Effector memory CD8-positive, alpha-beta T cell (primary cell): Measurements from ENCODE around the gene TBL1Y.

ENCODE experiments used
- ATAC-seq: fragments of 150-1000 bp; cut with Tn5 transposase; replicated peaks from 2 replicates; pipeline ENCODE4 v1.10.0; 2021; ENCODE audit warnings: mild to moderate bottlenecking, moderate library complexity
- DNase-seq, 3 experiments: peaks; one replicate each; pipeline ENCODE4 v3.0.0; 2021
- H3K27ac Mint-ChIP-seq, 2 donors: one replicate each; pipeline ENCODE4 v1.8.0; 2022; ENCODE audit warnings: mild to moderate bottlenecking in 2 of 2, mixed read lengths in 2 of 2, moderate library complexity in 2 of 2
- H3K27me3 Mint-ChIP-seq, 2 donors: one replicate each; pipeline ENCODE4 v1.8.0; 2022; ENCODE audit warnings: mixed read lengths in 2 of 2
- H3K36me3 Mint-ChIP-seq: one replicate; pipeline ENCODE4 v1.8.0; 2022; ENCODE audit warnings: mild to moderate bottlenecking, moderate library complexity, mixed read lengths; ENCODE audit not compliant: insufficient read depth
- H3K4me1 Mint-ChIP-seq, 2 donors: one replicate each; pipeline ENCODE4 v1.8.0; 2022; ENCODE audit warnings: low read depth in 2 of 2, mixed read lengths in 2 of 2
- H3K4me3 Mint-ChIP-seq, 2 donors: one replicate each; pipeline ENCODE4 v1.8.0; 2022; ENCODE audit warnings: mild to moderate bottlenecking in 2 of 2, mixed read lengths in 2 of 2, moderate library complexity in 2 of 2
- H3K9me3 Mint-ChIP-seq, 2 donors: one replicate each; pipeline ENCODE4 v1.8.0; 2022; ENCODE audit warnings: mixed read lengths in 2 of 2

Gene TBL1Y

GRCh38 chrY:7125136-7126056 lies 214.9 kb downstream of the TBL1Y start:
- DNase-seq (no peak), ATAC-seq (no peak)
- Mint-ChIP-seq H3K9me3 (no peaks in the 10 kb centered on the region), H3K36me3 (no peaks in the 10 kb centered on the region), H3K4me3 (no peak overlapping the region), H3K27me3 (no peaks in the 10 kb centered on the region), H3K27ac (peak overlapping the region in 1 of 2 donors; percentile 49), H3K4me1 (peaks cover 2 to 8% of the 10 kb centered on the region in 2 donors)

GRCh38 chrY:7128211-7128610 lies 217.7 kb downstream of the TBL1Y start:
- Mint-ChIP-seq H3K27me3 (no peaks in the 10 kb centered on the region), H3K4me1 (peaks cover 2 to 25% of the 10 kb centered on the region in 2 donors), H3K36me3 (no peaks in the 10 kb centered on the region), H3K4me3 (no peak overlapping the region), H3K9me3 (no peaks in the 10 kb centered on the region), H3K27ac (no peak overlapping the region)
- ATAC-seq, result no peak
- no peak for DNase-seq
